Posterior vena cava (tissue), 2 donors: ENCODE measurements around the gene TUBB8B. TPM values are rescaled to one million over a fixed set of nuclear protein-coding genes. Genes with fewer than 3 reads are reported as not detected.
"Not testable (repeated sequence)": the region's sequence is repeated elsewhere in the genome, so short reads cannot be mapped to it uniquely, and the experiment has no call there.

Experiments
- DNase-seq: peaks from one replicate; pipeline ENCODE4 v3.0.0-alpha.2; 2020; ENCODE audit warnings: low spot score
- intact Hi-C, 2 donors: fragments of 100-400 bp; cut with DNase I; formaldehyde crosslinking; loops; one replicate each; pipeline versions ENCODE4 v1.14.1 to v1.14.2; 2022 to 2023
- long read RNA-seq, 2 donors: library from polyadenylated mRNA; unstranded; transcript quantifications; one replicate each; pipeline ENCODE4 v2.0.0, GENCODE V29; 2020 to 2021
- total RNA-seq, 2 donors: library from RNA; stranded (reverse); fragmentation: NEBNext Ultra II Directional; extraction: Animal tissue kit (Norgen Biotek cat#: 25700); gene quantifications; one replicate each; pipeline ENCODE4 v1.2.1, GENCODE V29; 2021
- donor health status: DM: yes; HTN: yes; CAD: no.
- donor health status: DM: yes; HTN: yes; CAD: no.

Gene TUBB8B
- total RNA-seq, result not detected
- long read RNA-seq, donor 1, result 0 reads
- long read RNA-seq, donor 2, result 0 reads

- peak; percentile 35 for DNase-seq
- intact Hi-C loops, result not testable (repeated sequence)
Observed at GRCh38 chr18:49176-49665, at the start of gene TUBB8B. TUBB8B (minus strand) TSS chr18:49615; CDS start chr18:49557, 58 bp downstream.

- DNase-seq, intact Hi-C loops: not testable (repeated sequence)
Observed at GRCh38 chr18:97252-97914, 48.0 kb upstream of the TUBB8B start.

- intact Hi-C loops, DNase-seq: not testable (repeated sequence)
Observed at GRCh38 chr18:96767-97131, 47.3 kb upstream of the TUBB8B start.

- DNase-seq, result not testable (repeated sequence)
Observed at GRCh38 chr18:96101-96766, 46.8 kb upstream of the TUBB8B start.

GRCh38 chr18:95580-95979, 46.2 kb upstream of the TUBB8B start:
- intact Hi-C loops, result not testable (repeated sequence)
- DNase-seq, result peak; percentile 17

More at GRCh38 chr18:96101-96766, 46.8 kb upstream of the TUBB8B start:
- intact Hi-C loops, result not testable (repeated sequence)

- DNase-seq, intact Hi-C loops: not testable (repeated sequence)
Observed at GRCh38 chr18:93897-94408, 44.5 kb upstream of the TUBB8B start.

GRCh38 chr18:91561-91960, 42.1 kb upstream of the TUBB8B start:
- DNase-seq, intact Hi-C loops: not testable (repeated sequence)

- peak; percentile 32 for DNase-seq
- intact Hi-C loops, result not testable (repeated sequence)
Observed at GRCh38 chr18:90396-91193, 41.2 kb upstream of the TUBB8B start.

- peak; percentile 41 for DNase-seq
- intact Hi-C loops, result not testable (repeated sequence)
Observed at GRCh38 chr18:89124-89523, 39.7 kb upstream of the TUBB8B start.

GRCh38 chr18:84801-85200, 35.4 kb upstream of the TUBB8B start:
- intact Hi-C loops, result not testable (repeated sequence)
- DNase-seq, result peak; percentile 42

- intact Hi-C loops, result not testable (repeated sequence)
- DNase-seq, result peak; percentile 66
Observed at GRCh38 chr18:82626-83209, 33.3 kb upstream of the TUBB8B start.

GRCh38 chr18:80881-81280, 31.5 kb upstream of the TUBB8B start:
- intact Hi-C loops, DNase-seq: not testable (repeated sequence)

GRCh38 chr18:80202-80601, 30.8 kb upstream of the TUBB8B start:
- intact Hi-C loops, DNase-seq: not testable (repeated sequence)

- DNase-seq, intact Hi-C loops: not testable (repeated sequence)
Observed at GRCh38 chr18:75525-76160, 26.2 kb upstream of the TUBB8B start.

- intact Hi-C loops, DNase-seq: not testable (repeated sequence)
Observed at GRCh38 chr18:73181-73777, 23.9 kb upstream of the TUBB8B start.

GRCh38 chr18:67701-68100, 18.3 kb upstream of the TUBB8B start:
- intact Hi-C loops, DNase-seq: not testable (repeated sequence)

- DNase-seq, result peak; percentile 19
- intact Hi-C loops, result not testable (repeated sequence)
Observed at GRCh38 chr18:64279-64678, 14.9 kb upstream of the TUBB8B start.

- intact Hi-C loops, DNase-seq: not testable (repeated sequence)
Observed at GRCh38 chr18:63656-64055, 14.2 kb upstream of the TUBB8B start.
